Fibroblast of lung (primary cell): Measurements from ENCODE around the gene ZNF710. TPM values are rescaled to one million over a fixed set of nuclear protein-coding genes. Genes with fewer than 3 reads are reported as not detected.
A peak's percentile ranks its signal among the peaks of the same experiment; 100 is the strongest.
"Not testable (repeated sequence)": the region's sequence is repeated elsewhere in the genome, so short reads cannot be mapped to it uniquely, and the experiment has no call there.

Experiments used
- DNase-seq, 2 donors: peaks; one replicate each; pipeline versions ENCODE4 v3.0.0 to v3.0.0-alpha.2; 2010; ENCODE audit warnings: low read depth in 2 of 2
- H2AFZ ChIP-seq: 2 replicates; pipeline ENCODE4 v1.5.1; 2012; ENCODE audit warnings: low read length, control low read depth, inconsistent platforms
- H3K27ac ChIP-seq: 2 replicates; pipeline ENCODE4 v1.5.1; 2011; ENCODE audit warnings: low read length, control low read depth; ENCODE audit not compliant: insufficient read depth
- H3K27me3 ChIP-seq: 2 replicates; pipeline ENCODE4 v1.5.1; 2011; ENCODE audit warnings: mild to moderate bottlenecking, low read length; ENCODE audit not compliant: control insufficient read depth, insufficient read depth
- H3K36me3 ChIP-seq: 2 replicates; pipeline ENCODE4 v1.5.1; 2011; ENCODE audit warnings: low read length; ENCODE audit not compliant: control insufficient read depth, insufficient read depth
- H3K4me1 ChIP-seq: 2 replicates; pipeline ENCODE4 v1.5.1; 2011; ENCODE audit warnings: low read length; ENCODE audit not compliant: control insufficient read depth, insufficient read depth; ENCODE audit errors: extremely low read depth
- H3K4me2 ChIP-seq: 2 replicates; pipeline ENCODE4 v1.5.1; 2011; ENCODE audit warnings: low read length, control low read depth; ENCODE audit not compliant: insufficient read depth; ENCODE audit errors: extremely low read depth
- H3K4me3 ChIP-seq, 4 experiments: fragments of 200-600 bp in 1 of 4; sonication (generic) in 1 of 4; replicated peaks in 1 of 4; 2 replicates each; pipeline ENCODE4 v1.5.1; 2011 to 2016; ENCODE audit warnings: low read length in 4 of 4, low read depth in 3 of 4, mild to moderate bottlenecking in 3 of 4, control low read depth in 2 of 4, inconsistent platforms in 1 of 4, mixed read lengths in 1 of 4; ENCODE audit not compliant: insufficient read depth in 1 of 4; ENCODE audit errors: control extremely low read depth in 1 of 4
- H3K79me2 ChIP-seq: 2 replicates; pipeline ENCODE4 v1.5.1; 2012; ENCODE audit warnings: mild to moderate bottlenecking, low read length, inconsistent platforms; ENCODE audit not compliant: control insufficient read depth, insufficient read depth
- H3K9ac ChIP-seq: 2 replicates; pipeline ENCODE4 v1.5.1; 2011; ENCODE audit warnings: mild to moderate bottlenecking, low read length, control low read depth; ENCODE audit not compliant: insufficient read depth
- H3K9me3 ChIP-seq: 2 replicates; pipeline ENCODE4 v1.5.1; 2012; ENCODE audit warnings: low read depth, low read length; ENCODE audit not compliant: control insufficient read depth, insufficient read depth
- H4K20me1 ChIP-seq: 2 replicates; pipeline ENCODE4 v1.5.1; 2011; ENCODE audit warnings: low read length; ENCODE audit not compliant: control insufficient read depth, insufficient read depth; ENCODE audit errors: extremely low read depth
- CTCF ChIP-seq, 2 donors: IDR thresholded peaks in 1 of 2; conservative IDR thresholded peaks in 1 of 2; 1 replicate in 1 of 2; 2 replicates in 1 of 2; pipeline ENCODE4 v1.5.1; 2011 to 2012; ENCODE audit warnings: low read length in 2 of 2, control low read depth in 1 of 2, inconsistent platforms in 1 of 2, low read depth in 1 of 2, mild to moderate bottlenecking in 1 of 2
- EZH2 ChIP-seq: IDR thresholded peaks from 2 replicates; pipeline ENCODE4 v1.5.1; 2012; ENCODE audit warnings: low read length, control low read depth, mild to moderate bottlenecking; ENCODE audit errors: missing control alignments
- polyA plus RNA-seq, 2 donors: library from polyadenylated mRNA; depleted of rRNA in 1 of 2; stranded (reverse) in 1 of 2; unstranded in 1 of 2; fragments of >200 nt; gene quantifications; 2 replicates each; pipeline ENCODE4 v1.2.1, GENCODE V29; 2011 to 2012; ENCODE audit warnings: missing spikeins in 1 of 2
- total RNA-seq: library from RNA; depleted of rRNA; stranded (reverse); fragments of >200 nt; gene quantifications from 2 replicates; pipeline ENCODE4 v1.2.1, GENCODE V29; 2014

Gene ZNF710
- total and polyA plus RNA-seq, 2 donors (not counting 1 experiment from before 2014, with no cell fraction given) = 2.1 to 9.4 TPM

GRCh38 chr15:90105521-90105920, 104.4 kb downstream of the ZNF710 start:
- Histone ChIP-seq H3K36me3 (no peaks in the 10 kb centered on the region), H3K4me2 (no peak overlapping the region), H3K27me3 (no peaks in the 10 kb centered on the region), H2AFZ (no peak overlapping the region), H3K9me3 (no peaks in the 10 kb centered on the region), H3K79me2 (peaks cover 2% of the 10 kb centered on the region), H4K20me1 (no peaks in the 10 kb centered on the region), H3K27ac (no peak overlapping the region), H3K9ac (no peak overlapping the region), H3K4me3 (no peak overlapping the region), H3K4me1 (peaks cover 13% of the 10 kb centered on the region)
- no peak for TF ChIP-seq CTCF (conservative IDR thresholded peaks at IDR 0.05 in 1 of 2, IDR thresholded peaks at IDR 0.05 in 1 of 2; ENCODE audit: low read depth in 1 of 2, low read length in 2 of 2)
- no peak for TF ChIP-seq EZH2
- no peak for DNase-seq

GRCh38 chr15:90106522-90107117, 105.5 kb downstream of the ZNF710 start:
- DNase-seq = peak in 1 of 2 donors; percentile 69
- Histone ChIP-seq H3K9ac (no peak overlapping the region), H3K4me2 (no peak overlapping the region), H3K4me3 (no peak overlapping the region), H3K27me3 (no peaks in the 10 kb centered on the region), H2AFZ (peak overlapping the region; percentile 41), H3K27ac (no peak overlapping the region), H3K36me3 (no peaks in the 10 kb centered on the region), H4K20me1 (no peaks in the 10 kb centered on the region), H3K79me2 (no peaks in the 10 kb centered on the region), H3K9me3 (no peaks in the 10 kb centered on the region), H3K4me1 (peaks cover 6% of the 10 kb centered on the region)
- no peak for TF ChIP-seq CTCF (conservative IDR thresholded peaks at IDR 0.05 in 1 of 2, IDR thresholded peaks at IDR 0.05 in 1 of 2; ENCODE audit: low read depth in 1 of 2, low read length in 2 of 2)
- no peak for TF ChIP-seq EZH2

- not testable (repeated sequence) for H3K9ac ChIP-seq, H3K27me3 ChIP-seq, H3K4me1 ChIP-seq, H3K4me3 ChIP-seq, H3K9me3 ChIP-seq, H3K4me2 ChIP-seq, H2AFZ ChIP-seq, H3K79me2 ChIP-seq, H4K20me1 ChIP-seq, H3K36me3 ChIP-seq, H3K27ac ChIP-seq, DNase-seq
These were observed 106.9 kb downstream of the ZNF710 start for GRCh38 chr15:90108038-90108437.

- not testable (repeated sequence) for H4K20me1 ChIP-seq, H3K79me2 ChIP-seq, H3K9me3 ChIP-seq, H3K27me3 ChIP-seq, H3K4me3 ChIP-seq, DNase-seq, H3K9ac ChIP-seq, H3K4me2 ChIP-seq, H3K4me1 ChIP-seq, H3K36me3 ChIP-seq, H2AFZ ChIP-seq, H3K27ac ChIP-seq
These were observed 108.1 kb downstream of the ZNF710 start for GRCh38 chr15:90109163-90109751.
